Measurements from ENCODE around the gene DMRT1.

The DMRT1 gene

DNA sequence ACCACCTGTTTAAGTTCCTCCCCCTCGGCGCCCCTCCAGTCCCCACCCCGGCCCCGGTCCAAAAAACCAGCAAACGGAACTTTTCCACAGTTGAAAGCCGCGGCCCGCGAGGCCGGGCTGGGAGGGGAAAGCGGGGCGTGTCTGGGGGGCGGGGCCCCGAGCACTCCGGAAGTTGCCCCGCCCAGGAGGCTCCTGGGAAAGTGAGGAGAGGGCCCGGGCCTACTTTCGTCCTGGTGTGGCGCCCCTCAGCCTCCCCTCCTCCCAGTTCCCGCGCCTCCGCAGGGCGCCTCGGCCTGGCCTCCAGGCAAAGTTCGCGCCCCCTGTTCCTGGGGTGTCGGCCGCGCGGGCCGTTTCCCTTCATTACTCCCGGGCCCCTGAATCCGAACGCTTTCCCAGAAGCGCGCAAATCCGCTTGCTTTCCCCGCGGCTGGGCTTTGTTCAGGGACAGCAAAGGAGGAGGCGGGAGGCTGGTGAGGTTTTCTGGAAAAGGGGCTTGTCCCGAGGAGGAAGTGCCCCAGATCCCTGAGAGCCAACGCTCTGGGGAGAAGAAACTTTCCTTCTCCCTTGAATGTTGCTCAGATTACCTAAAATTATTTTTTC is 130.5 kb downstream of the DMRT1 start:
- no peak for DNase-seq (ENCODE audit: low read depth)

DNA sequence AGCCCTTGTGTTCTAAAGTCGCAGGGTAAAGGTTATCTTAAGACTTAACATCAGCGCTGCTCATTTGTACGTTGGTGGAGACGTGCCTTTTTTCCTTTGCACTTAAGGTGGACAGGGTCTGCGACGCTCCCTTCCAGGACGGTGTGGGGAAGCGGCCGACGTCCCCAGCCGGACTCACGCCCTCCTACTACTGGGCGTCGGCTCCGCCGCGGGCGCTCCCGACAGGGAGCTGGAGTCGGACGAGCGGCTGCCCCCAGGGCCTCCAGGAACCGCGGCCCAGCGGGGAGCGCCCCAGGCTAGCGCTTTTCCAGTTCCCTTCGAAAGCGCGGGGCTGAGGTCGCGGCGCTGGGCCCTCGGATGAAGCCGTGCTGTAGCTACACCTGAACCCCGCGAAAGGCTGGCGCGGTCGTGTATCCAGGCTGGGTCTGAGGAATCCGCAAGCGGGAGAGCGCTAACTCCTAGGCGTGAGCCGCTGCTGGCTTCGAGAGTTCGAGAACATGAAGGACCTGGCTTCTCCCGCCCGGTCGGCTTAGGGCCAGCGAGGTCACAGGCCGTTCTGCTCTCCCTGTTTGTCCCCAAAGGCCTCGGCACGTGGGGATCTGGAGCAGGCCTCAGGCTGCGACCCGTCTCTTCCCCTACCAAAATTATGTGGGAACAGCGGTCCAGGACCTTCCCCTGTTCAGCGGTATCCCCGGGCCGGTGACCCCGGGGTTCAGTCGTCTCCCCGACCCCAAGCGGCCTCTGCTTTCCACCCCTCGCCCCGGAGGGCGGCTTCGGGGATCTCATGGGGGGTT is 131.2 kb downstream of the DMRT1 start:
- DNase-seq (ENCODE audit: low read depth), result no peak

GRCh38 chr9:973295-973834 is 131.9 kb downstream of the DMRT1 start:
- DNase-seq (ENCODE audit: low read depth), result no peak

DNA sequence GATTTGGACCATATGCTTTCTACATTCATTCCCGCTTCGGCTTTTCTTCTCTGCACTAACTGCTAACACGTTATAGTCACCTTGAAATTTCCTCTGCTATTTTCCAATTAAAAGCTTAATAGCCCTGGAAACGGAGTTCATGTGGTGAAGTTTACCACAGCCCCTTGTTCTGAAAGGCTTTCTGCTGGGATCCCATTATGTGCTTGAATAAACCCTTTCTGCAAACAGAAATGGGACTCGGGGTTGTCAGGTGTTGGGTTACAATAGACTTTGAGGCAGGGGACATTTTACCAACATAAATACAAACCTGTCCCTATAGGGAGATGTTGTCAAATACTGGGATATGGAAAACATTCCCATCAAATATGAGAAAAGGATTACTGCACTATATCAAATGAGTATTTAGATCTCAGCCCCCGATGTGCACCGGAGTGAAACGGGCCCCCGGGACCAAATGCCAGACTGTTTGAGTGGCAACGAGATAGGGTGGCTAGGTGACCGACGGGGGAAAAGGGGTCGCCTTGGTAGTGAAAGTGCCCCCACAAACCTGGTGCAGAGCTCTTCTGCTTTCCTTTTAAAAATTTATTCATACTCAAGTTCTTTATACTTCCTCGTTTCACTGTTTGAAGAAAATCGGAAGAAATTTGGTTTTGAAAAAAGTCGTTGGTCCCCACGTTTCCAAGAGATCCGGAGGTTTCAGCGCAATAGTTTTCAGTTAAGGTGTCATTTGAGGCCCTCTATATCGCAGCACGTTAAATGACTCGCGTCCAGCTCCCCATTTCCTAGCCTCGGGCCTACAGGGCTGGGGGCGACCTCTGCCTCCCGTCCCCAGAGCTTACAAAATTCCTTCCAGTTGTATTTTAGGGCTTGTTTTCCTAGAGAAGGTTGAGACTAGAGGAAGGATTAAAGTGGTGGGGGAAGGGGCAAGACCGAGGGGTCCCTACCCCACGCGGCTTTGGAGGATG is 132.8 kb downstream of the DMRT1 start:
- DNase-seq (ENCODE audit: low read depth), result no peak

DNA sequence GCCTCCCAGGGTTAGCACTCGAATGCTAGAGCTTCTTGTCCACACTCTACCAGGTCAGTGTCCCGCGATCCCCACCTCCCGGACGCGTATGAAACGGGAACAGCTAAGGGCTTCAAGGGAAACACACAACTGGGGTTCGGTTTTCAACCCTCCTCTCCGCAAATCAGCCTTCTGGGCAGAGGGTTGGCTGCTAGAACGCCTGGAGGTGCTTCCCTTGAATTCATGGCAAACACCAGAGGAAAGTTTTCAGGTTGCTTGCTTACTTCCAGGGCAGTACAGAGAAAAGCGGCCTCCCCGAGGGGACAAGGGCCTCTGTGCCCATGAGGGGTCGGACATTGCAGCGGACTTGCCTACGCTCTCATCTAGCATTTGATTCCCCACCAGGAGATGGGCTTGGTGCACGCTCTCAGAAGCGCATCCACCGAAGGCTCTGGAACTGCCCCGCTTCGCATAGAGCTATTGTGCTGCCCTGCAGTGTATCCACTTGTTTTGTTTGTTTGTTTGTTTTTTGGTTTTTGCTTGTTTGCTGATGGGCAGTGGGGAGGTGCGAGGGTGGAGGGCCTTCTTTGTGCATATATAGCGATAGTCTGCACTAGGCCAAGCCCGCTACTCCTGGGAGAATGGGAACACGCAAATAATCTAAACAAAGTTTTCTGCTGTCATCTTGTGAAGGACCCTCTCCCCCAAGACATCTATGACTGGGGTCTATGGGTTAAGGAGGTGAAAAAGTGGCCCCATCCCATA is 133.7 kb downstream of the DMRT1 start:
- DNase-seq (ENCODE audit: low read depth), result no peak

- no peak for DNase-seq (ENCODE audit: low read depth)
Observed at GRCh38 chr9:975740-976257, 134.3 kb downstream of the DMRT1 start.

DNA sequence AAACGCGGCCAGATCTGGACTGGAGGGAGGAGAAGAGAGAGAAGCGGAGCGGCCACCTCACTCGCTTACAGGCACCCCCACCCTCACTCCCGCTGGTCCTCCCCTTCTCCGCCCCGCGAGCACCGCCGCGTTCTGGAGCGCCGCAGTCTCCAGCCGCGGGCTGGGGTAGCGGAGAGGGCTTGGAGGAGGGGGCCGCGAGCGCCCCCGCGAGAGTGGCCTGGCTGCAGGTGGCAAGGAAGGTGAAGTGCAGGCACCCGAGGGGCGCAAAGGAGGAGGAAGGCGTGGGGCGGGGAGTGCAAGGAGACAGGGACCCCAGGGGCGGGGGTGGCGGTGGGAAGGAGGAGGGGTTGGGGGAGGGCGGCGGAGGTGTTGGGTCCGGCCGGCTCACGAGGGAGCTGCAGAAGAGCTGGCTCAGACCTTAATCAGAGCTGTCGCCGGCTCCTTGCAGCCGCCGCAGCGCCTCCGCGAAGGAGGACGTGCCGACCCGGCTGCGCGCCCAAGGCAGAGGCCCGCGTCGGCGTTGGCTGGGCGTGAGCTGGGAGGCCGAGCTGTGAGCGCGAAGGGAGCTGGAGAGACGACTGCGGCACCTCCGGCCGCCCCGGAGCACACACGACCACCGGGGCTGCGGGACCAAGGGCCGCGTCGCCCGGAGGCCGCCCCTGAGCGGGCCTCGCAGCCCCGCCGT is 134.9 kb downstream of the DMRT1 start, which contains the start of gene DMRT3:
DMRT3 (plus strand) TSS at position 398 of the 685 bp plus-strand sequence. CDS start 347 bp downstream, outside the sequence.
- DNase-seq (ENCODE audit: low read depth), result no peak

DNA sequence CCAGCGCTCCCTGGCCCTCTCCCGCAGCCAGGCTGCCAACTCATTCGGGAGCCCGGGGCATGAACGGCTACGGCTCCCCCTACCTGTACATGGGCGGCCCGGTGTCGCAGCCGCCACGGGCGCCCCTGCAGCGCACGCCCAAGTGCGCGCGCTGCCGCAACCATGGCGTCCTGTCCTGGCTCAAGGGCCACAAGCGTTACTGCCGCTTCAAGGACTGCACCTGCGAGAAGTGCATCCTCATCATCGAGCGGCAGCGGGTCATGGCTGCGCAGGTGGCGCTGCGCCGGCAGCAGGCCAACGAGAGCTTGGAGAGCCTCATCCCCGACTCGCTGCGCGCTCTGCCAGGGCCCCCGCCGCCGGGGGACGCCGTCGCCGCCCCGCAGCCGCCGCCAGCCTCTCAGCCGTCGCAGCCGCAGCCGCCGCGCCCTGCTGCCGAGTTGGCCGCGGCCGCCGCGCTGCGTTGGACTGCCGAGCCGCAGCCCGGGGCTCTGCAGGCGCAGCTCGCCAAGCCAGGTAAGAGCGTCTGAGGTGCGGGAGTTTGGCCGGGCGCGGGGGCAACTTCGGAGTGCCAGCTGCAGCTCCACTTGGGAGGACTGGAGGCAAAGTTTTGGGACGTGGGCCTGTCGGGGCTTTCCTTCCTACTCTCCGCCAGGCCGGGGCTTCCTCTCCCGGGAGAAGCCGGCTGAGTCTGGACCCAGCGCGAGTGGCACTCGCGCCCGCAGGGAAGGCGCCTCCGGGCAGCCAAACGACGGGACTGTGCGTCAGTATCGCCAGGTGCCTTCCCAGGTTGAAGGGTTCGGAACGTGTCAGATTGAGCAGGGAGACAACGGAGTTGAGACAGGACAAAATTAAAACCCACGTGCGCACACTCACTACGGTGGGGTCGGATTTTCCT is 135.7 kb downstream of the DMRT1 start:
- no peak for DNase-seq (ENCODE audit: low read depth)

- DNase-seq (ENCODE audit: low read depth), result no peak
Observed at GRCh38 chr9:977838-978830, 136.6 kb downstream of the DMRT1 start.

DNA sequence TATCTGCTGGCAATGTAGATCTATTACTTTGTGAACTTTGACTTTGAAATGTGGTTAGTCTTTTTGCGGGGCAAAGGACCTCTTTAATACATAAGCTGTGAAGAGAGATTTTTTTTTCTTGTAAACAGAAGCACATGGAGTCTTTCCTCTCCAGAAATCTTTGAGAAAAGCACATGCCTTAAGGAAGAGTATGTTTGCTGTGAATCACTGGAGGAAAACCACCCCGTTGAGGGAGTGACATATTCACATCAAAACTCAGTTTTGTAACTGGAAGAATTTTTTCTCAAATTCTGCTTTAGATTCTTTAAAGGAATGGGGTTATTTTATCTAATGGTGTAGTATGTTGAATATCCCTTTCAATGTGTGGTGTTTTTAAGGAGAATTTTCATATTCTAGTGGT is 138.5 kb downstream of the DMRT1 start:
- no peak for DNase-seq (ENCODE audit: low read depth)

DNA sequence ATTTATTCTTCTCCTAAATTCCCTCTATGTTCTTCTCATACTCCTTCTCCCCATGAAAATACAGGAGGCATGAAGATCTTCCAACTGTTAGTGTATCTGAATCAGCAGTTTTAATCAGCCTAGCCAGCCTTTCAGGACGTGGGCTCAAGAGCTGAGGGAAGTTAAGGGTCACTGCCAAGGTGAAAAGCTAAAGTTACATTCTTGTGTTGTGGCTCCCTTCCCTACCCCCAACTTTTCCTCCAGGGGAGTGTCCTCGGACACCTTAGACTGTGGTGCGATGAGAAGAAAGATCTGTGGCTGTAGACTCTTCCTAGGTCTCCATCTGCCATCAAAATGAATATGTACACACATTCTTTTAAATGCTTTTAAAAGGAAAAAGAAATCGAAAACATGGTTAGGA is 139.1 kb downstream of the DMRT1 start:
- DNase-seq (ENCODE audit: low read depth), result no peak

GRCh38 chr9:981491-981898 is 140.0 kb downstream of the DMRT1 start:
- DNase-seq (ENCODE audit: low read depth), result no peak

DNA sequence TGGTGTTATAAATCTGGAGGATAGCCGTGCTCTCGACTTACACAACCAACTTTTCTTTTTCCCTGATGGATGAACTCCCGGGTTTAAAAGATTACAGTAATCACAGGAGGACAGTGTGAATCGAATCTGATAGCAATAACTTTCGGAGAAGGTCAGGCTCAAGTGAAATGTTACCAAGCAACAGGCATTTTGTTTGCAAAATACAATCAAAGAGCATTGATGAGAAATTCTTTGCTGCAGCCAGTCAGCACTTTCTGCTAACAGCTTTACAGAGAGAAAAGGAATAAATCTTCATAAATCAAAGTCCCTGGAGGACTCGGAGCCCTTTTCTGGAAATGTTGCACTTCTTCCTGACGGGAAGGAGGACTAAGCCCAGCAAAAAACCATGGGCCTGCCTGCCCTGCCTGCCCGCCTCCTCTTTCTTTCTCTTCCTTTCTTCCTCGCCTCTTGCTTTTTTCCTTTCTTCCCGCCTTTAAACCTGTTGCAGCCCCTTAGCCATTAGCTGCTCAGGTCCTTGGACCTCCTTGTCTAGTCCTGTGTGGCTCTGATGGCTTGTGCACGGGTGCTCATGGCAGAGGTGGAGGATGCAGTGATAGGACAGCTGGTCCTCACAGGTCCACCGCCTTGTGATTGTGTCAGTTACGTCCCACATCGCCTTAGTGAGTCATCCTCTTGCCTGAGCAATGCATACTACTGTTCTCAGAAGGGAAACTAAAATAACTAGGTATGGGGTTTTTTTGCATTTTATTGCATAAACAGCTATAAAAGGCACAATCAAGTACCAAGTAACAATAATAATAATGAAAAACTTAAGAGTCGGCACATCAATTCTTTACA is 141.1 kb downstream of the DMRT1 start:
- DNase-seq (ENCODE audit: low read depth), result no peak

- DNase-seq (ENCODE audit: low read depth), result no peak
Observed at GRCh38 chr9:994005-994404, 152.5 kb downstream of the DMRT1 start.

GRCh38 chr9:995192-995591 is 153.7 kb downstream of the DMRT1 start:
- no peak for DNase-seq (ENCODE audit: low read depth)

- DNase-seq (ENCODE audit: low read depth), result no peak
Observed at GRCh38 chr9:995781-996180, 154.3 kb downstream of the DMRT1 start.

Measured in activated T-helper 1 cell treated with Interleukin-2 at 50 U/mL for 16 hours (primary cell).